Left kidney (tissue), 2 donors: ENCODE measurements around the gene TRIM7. TPM values are rescaled to one million over a fixed set of nuclear protein-coding genes. Genes with fewer than 3 reads are reported as not detected.
"Not testable (repeated sequence)": the region's sequence is repeated elsewhere in the genome, so short reads cannot be mapped to it uniquely, and the experiment has no call there.

Experiments used
- DNase-seq: peaks from one replicate; pipeline ENCODE4 v3.0.0-alpha.2; 2013
- polyA plus RNA-seq: library from polyadenylated mRNA; unstranded; fragments of 120-200 nt; gene quantifications from one replicate; pipeline ENCODE4 v1.2.1, GENCODE V29; 2013; ENCODE audit not compliant: insufficient read length

The TRIM7 gene
- polyA plus RNA-seq, 1 donor = 0.13 TPM

DNA sequence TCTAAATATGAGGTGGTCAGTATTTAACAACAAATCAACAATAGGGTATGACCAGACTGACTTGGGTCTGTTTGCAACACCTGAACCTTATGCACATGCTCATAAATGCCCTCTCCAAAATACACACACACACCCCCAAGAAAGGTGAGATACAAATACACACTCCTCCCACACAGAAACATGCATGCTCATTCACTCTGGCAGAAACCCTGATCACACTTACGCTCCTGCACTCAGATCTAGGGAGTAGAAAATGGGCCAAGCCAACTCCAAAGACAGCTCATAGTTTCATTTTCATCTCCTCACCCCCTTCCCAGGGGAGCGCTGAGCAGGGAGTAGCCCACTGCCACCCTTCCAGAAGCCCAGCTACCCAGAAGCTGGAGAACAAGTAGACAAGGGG is 11.3 kb downstream of the TRIM7 start:
- no peak for DNase-seq

GRCh38 chr5:181192337-181193046 is 12.5 kb downstream of the TRIM7 start:
- no peak for DNase-seq

GRCh38 chr5:181191526-181192336 is 13.3 kb downstream of the TRIM7 start:
- DNase-seq = peak; percentile 94

DNA sequence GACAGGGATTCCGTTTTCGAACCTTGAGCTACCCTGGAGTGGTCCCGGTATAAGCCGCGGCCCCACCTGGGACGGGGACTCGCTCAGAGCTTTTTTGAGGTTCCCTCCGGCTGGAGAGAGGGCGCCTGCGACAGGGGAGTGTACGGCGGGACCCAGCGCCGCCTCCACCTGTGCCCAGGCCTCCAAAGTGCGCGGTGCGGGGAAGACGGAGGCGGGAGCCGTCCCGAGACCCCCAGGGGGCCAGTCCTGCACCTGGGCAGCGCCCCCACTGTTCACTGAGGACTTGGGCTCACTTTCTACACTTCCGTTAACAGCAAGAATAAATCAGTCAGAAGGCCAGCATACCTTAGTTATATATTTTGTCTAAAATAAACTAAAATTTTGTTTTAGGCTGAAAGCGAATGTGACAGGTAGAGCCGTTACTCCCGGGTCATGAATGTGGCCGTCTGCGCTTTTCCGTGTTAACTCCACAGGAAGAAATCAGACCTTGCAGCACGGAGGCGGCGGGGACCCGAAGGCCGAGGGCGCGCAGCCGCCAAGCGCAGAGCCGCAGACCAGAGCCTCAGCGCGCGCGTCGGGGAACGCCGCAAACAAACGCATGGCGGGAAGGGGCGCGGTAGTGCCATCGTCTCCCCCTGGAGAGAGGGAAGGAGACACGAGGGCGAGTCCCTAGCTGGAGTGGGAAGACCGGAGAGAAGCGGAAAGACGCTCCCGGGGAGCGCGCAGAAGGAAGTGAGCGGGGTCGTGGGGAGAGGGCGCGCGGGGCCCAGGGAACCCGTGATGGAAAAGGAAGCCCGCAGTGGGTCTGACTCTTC is 14.1 kb downstream of the TRIM7 start:
- DNase-seq = no peak

DNA sequence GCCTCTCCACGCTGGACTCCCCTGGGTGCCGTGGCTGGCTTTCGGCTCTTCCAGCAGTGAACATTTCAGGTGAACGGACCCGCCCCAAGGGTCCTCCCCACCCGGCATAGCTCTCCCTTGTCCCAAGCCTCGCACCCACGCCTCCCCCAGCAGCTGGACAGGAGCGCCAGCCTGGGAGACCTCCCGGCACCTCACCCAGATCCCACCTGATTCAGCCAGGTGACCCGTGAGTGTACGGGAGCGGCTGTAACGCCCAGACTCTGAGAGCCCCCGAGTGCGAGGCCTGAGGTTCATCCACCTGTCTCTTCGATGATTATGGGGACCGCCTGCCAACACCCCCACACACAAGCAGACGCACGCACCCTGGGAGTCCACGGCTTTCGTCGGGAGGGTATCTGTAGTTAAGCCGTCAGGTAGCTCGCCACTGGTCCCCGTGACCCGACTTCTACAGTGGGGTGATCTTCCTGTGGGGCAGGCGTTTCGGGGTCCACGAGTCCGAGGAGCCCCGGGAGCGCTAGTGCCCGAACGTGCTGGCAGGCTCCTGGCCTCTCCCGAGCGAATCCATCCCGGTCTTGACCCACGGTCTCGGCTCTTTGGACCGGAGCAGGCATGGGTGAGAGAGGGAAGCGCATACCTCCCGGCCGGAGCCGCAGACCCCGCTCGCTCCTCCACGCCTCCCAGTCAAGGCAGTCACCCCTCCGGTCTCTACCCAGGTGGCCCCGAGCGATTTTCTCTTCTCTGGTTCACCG is 14.9 kb downstream of the TRIM7 start:
- no peak for DNase-seq

- no peak for DNase-seq
Observed at GRCh38 chr5:181189363-181189961, 15.5 kb downstream of the TRIM7 start.

DNA sequence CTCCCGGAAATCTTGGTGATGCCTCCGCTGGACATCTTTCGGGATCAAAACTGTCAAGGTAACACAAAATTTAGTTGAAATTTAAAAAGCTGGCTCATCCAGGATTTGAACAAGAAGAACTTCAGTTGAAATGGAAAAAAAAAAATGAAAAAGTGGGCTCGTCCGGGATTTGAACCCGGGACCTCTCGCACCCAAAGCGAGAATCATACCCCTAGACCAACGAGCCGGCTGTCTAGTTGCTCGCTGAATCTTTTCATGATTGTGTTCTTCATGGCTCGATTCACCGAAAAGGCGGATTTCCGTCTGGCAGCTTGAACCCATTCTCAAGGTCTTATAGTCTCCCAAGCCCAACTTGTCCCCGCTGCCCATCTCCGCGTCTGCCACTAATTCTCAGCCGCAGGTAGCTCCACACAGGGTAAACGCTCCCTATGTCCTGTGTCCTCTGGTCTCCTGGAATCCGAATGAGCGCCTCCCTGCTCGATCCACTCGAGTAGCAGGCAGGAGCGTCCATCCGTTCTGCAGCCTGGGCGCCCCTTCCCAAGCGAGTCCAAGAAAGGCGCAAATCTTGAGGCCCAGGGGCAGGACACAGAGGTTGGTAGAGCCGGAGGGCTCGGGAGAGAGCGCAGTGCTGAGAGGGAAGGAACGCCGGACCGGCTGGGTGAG is 16.2 kb downstream of the TRIM7 start:
- peak; percentile 84 for DNase-seq

DNA sequence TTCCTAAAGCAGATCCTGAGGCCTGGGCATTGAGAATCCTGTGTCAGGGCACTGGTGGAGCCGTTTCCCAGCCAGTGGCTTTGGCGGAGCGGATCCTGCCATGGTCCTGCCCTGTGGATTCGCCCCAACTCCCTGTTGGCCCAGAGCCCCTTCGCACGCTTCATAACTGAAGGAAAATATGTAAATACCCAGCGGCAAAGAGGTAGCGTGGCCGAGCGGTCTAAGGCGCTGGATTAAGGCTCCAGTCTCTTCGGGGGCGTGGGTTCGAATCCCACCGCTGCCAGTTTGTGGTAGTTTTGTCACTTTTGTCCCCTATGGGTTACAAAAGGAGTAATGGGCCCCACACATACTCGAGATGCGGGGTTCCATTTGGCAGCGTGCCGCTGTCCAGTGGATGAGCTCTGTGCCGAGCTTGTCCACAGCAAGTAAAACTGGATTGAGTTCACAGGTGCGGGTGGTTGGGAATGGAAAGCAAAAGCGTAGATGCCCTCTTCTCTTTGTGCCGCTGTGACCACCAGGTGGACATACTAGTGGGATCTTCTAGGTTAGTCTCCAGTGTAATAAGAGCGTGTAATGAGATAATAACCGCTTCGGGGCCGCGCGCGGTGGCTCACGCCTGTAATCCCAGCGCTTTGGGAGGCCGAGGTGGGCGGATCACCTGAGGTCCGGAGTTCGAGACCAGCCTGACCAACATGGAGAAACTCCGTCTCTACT is 17.3 kb downstream of the TRIM7 start:
- no peak for DNase-seq

GRCh38 chr5:181186986-181187499 is 18.0 kb downstream of the TRIM7 start:
- no peak for DNase-seq

- no peak for DNase-seq
Observed at GRCh38 chr5:181186022-181186421, 19.0 kb downstream of the TRIM7 start.

DNA sequence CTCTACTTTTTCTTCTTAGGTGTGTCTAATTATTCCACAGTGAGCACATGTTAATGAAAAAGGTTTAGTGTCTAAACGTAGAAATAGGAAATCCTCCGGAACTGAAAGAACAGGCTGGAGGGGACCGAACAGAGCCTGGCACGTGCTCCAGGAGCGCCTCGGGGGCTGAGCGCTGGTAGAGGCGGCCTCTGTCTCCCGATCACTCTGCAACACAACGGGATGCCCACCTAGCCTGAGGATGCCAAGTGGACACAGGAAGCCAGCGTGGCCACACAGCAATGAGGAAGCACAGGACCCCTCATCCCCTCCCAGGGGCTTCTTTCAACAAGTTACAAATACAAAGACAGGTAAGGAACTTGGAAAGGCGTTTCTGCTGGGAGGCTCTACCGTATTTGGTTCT is 19.4 kb downstream of the TRIM7 start:
- DNase-seq = no peak

- no peak for DNase-seq
Observed at GRCh38 chr5:181184845-181185216, 20.2 kb downstream of the TRIM7 start.

DNA sequence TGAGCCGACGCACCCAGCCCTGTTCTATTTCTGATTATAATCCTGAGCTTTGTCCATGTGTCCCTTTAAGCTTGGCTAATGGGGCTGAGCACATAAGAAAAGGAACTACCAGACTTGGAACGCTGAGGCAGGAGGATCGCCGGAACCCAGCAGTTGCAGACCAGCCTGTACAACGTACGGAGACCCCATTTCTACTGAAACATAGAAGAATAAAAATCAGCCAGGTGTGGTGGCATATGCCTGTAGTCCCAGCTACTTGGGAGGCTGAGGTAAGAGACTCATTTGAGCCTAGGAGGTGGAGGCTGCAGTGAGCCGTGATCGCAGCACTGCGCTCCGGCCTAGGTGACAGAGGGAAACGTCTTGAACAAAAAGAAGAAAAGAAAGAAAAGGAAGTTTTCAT is 22.3 kb downstream of the TRIM7 start:
- no peak for DNase-seq

DNA sequence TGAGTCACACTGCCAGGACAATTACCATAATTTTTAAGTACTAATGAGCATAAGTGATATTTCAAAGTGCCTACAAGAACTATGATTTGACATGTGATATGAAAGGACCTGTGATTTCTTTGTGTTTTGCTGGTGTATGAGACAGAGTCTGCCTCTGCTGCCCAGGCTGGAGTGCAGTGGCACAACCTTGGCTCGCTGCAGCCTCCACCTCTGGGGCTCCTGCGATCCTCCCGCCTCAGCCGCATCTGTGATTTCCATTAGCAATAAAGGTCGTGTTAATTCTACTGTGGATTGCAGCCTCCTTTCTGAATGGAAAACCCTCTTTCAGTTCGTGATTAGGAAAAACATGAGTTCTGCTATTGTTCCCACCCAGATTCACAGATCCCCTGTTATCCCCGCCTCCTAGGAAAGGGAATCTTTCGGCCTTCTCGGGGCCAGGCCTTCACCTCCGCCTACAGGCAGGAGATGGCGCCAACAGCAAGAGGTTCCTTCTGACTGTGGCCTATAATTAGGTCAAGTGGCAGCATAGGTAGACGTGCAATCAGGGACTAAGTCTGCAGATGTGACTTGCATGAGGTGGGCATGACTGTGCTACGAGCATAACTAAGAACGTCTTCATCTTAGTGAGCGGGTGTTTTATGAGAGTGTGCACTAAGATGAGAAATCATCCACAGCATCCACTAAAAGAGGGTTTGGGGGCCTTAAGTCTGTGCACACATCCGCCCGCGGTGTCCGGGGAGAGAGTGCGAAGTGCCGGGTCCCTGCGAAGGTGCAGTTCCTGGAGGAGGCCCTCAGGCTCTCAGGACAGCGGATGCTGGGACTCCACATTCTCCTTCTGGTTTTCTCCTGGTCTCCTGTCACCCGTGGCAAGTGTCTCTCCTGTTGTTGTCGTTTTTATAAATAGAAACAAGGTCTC is 23.1 kb downstream of the TRIM7 start:
- no peak for DNase-seq

DNA sequence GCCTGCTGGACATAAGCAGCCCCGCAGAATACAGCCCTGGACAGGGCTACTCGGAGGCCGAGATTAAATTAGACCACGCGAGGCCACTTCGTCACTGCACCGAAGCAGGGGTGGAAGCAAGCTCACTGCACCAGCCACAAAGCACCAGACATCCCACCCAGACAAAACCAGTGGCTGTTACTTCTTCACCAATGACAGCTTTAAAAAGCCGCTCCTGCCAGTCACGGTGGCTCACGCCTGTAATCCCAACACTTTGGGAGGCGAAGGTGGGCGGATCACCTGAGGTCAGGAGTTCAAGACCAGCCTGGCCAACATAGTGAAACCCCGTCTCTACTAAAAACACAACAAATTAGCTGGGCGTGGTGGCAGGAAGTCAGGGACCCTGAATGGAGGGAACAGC is 27.4 kb downstream of the TRIM7 start:
- DNase-seq = not testable (repeated sequence)

DNA sequence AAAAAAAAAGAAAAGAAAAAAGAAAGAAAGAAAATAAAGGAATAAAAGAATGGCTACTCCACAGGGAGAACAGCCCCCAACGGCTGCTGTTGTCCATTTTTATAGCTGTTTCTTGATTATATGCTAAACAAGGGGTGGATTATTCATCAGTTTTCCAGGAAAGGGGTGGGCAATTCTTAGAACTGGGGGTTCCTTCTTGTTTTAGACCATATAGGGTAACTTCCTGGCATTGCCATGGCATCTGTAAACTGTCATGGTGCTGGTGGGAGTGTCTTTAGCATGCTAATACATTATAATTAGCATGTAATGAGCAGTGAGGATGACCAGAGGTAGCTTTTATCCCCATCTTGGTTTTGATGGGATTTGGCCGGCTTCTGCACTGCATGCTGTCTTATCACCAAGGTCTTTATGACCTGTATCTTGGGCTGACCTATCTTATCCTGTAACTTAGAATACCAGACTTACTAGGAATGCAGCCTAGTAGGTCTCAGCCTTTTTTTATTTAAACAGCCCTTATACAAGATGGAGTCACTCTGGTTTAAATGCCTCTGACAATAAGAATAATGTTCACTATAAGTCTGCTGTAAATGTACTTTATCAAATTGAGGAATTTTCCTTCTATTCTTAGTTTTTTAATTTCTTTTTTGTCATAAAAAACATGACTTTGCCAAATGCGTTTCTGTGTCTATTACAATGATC is 28.6 kb downstream of the TRIM7 start:
- no peak for DNase-seq

DNA sequence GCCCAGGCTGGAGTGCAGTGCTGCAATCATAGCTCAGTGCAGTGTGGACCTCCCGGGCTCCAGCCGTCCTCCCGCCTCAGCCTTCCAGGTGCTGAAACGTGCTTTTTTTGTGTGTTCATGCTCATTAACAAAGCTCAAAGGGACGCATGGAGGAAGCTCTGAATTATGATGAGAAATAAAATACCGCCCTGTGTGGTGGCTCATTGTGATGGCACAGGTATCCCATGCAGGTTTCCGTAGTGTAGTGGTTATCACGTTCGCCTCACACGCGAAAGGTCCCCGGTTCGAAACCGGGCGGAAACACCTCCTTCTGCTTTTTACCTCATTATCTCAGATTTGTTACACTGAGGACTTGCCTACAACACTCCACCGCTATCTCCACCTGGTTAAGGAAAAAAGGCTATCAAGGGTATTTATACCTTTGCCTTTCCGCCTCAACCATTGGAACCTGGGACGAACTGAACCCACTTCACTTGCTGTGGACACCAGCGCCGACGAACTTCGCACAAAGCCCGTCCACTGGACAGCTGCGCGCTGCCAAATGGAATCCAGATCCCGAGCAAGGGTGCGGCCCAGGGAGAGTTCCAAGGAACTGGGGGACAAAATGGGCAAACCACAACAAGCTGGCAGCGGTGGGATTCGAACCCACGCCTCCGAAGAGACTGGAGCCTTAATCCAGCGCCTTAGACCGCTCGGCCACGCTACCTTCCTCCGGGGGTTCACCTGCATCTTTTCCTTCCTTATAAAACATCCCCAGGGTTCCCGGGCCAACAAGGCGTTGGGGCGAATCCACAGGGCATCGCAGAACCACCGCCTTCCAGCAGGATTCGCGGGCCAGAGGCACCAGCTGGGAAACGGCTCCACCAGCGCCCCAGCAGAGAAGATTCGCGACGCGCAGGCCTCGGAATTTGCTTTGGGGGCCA is 31.3 kb downstream of the TRIM7 start:
- no peak for DNase-seq
